Liver (tissue), 3 donors: ENCODE data around the gene IPO8.

Experiments
- ATF3 ChIP-seq: IDR thresholded peaks from 2 replicates; pipeline ENCODE4 v1.6.1; 2016; ENCODE audit warnings: antibody characterized with exemption
- EGR1 ChIP-seq, 2 donors: IDR thresholded peaks; 2 replicates each; pipeline ENCODE4 v1.6.1; 2016 to 2018; ENCODE audit warnings: antibody characterized with exemption in 2 of 2, low read depth in 2 of 2
- FOXA1 ChIP-seq: IDR thresholded peaks from 2 replicates; pipeline ENCODE4 v1.6.1; 2016; ENCODE audit warnings: antibody characterized with exemption
- GABPA ChIP-seq, 2 donors: IDR thresholded peaks in 1 of 2; conservative IDR thresholded peaks in 1 of 2; 2 replicates each; pipeline ENCODE4 v1.6.1; 2016; ENCODE audit warnings: antibody characterized with exemption in 2 of 2, mild to moderate bottlenecking in 1 of 2, moderate library complexity in 1 of 2
- HNF4A ChIP-seq, 2 donors: conservative IDR thresholded peaks; 2 replicates each; pipeline ENCODE4 v1.6.1; 2016; ENCODE audit warnings: antibody characterized with exemption in 2 of 2, mild to moderate bottlenecking in 2 of 2
- MAX ChIP-seq: IDR thresholded peaks from 2 replicates; pipeline ENCODE4 v1.6.1; 2016; ENCODE audit warnings: antibody characterized with exemption
- RAD21 ChIP-seq, 2 donors: IDR thresholded peaks; 2 replicates each; pipeline ENCODE4 v1.6.1; 2016; ENCODE audit warnings: antibody characterized with exemption in 2 of 2, mild to moderate bottlenecking in 2 of 2
- REST ChIP-seq: IDR thresholded peaks from 2 replicates; pipeline ENCODE4 v1.6.1; 2016; ENCODE audit warnings: antibody characterized with exemption, mild to moderate bottlenecking
- RXRA ChIP-seq, 2 donors: IDR thresholded peaks; 2 replicates each; pipeline ENCODE4 v1.6.1; 2017 to 2018; ENCODE audit warnings: antibody characterized with exemption in 2 of 2, mild to moderate bottlenecking in 1 of 2
- SP1 ChIP-seq: IDR thresholded peaks from 2 replicates; pipeline ENCODE4 v1.6.1; 2018; ENCODE audit warnings: antibody characterized with exemption, mild to moderate bottlenecking
- TAF1 ChIP-seq: conservative IDR thresholded peaks from 2 replicates; pipeline ENCODE4 v1.6.1; 2016; ENCODE audit warnings: antibody characterized with exemption, mild to moderate bottlenecking
- YY1 ChIP-seq: IDR thresholded peaks from 2 replicates; pipeline ENCODE4 v1.6.1; 2016; ENCODE audit warnings: antibody characterized with exemption, mild to moderate bottlenecking
- ZBTB33 ChIP-seq: IDR thresholded peaks from 2 replicates; pipeline ENCODE4 v1.6.1; 2016; ENCODE audit warnings: antibody characterized with exemption
- TF ChIP-seq, protein P1 (sequence below): fragments of 150-350 bp; IDR thresholded peaks from 2 replicates; pipeline ENCODE4 v1.5.1; 2017; ENCODE audit warnings: improper control_type of control experiment, low read depth, low read length; ENCODE audit not compliant: missing input control
- donor health status: healthy.
- donor health status: healthy.

DNA sequence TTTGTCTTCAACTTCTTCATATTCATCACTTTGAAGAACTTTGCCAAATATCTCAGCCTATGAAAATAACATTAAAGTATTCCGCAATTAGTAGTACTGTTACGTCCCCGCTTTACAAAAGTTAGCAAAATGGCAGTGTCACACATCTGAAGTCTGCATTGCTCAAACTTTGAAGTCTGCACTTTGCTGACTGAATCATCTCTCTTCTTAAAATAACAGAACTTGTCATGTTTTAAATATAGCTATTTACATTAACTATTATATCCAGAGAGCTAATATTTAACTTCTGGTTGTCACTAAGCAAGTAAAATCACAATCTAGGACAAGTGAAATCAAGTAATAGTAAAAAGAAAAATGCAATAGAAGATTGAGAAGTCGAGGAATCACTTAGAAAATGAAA, 34.5 kb downstream of the IPO8 start:
- TF ChIP-seq ZBTB33 (no peak), RAD21 (IDR thresholded peaks at IDR 0.05) (no peak), EGR1 (IDR thresholded peaks at IDR 0.05; ENCODE audit: low read depth in 2 of 2) (no peak), GABPA (IDR thresholded peaks at IDR 0.05 in 1 of 2, conservative IDR thresholded peaks at IDR 0.05 in 1 of 2) (no peak), MAX (no peak), HNF4A (conservative IDR thresholded peaks at IDR 0.05) (no peak), ATF3 (no peak), YY1 (no peak), SP1 (no peak), REST (no peak), RXRA (IDR thresholded peaks at IDR 0.05) (no peak), FOXA1 (no peak), TAF1 (no peak)
- TF ChIP-seq, protein P1, sequence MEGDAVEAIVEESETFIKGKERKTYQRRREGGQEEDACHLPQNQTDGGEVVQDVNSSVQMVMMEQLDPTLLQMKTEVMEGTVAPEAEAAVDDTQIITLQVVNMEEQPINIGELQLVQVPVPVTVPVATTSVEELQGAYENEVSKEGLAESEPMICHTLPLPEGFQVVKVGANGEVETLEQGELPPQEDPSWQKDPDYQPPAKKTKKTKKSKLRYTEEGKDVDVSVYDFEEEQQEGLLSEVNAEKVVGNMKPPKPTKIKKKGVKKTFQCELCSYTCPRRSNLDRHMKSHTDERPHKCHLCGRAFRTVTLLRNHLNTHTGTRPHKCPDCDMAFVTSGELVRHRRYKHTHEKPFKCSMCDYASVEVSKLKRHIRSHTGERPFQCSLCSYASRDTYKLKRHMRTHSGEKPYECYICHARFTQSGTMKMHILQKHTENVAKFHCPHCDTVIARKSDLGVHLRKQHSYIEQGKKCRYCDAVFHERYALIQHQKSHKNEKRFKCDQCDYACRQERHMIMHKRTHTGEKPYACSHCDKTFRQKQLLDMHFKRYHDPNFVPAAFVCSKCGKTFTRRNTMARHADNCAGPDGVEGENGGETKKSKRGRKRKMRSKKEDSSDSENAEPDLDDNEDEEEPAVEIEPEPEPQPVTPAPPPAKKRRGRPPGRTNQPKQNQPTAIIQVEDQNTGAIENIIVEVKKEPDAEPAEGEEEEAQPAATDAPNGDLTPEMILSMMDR = no peak
